GM18505 (cell line): Measurements from ENCODE around the gene RAB13.

ENCODE experiments used
- ATAC-seq: cut with Tn5 transposase; IDR thresholded peaks from one replicate; pipeline ENCODE4 v1.9.1; 2021; ENCODE audit not compliant: unreplicated experiment
- POLR2A ChIP-seq: IDR thresholded peaks from 4 replicates; pipeline ENCODE4 v1.6.1; 2011; ENCODE audit warnings: borderline replicate concordance; ENCODE audit not compliant: insufficient read depth, insufficient read length; ENCODE audit errors: extremely low read depth

The RAB13 gene

DNA sequence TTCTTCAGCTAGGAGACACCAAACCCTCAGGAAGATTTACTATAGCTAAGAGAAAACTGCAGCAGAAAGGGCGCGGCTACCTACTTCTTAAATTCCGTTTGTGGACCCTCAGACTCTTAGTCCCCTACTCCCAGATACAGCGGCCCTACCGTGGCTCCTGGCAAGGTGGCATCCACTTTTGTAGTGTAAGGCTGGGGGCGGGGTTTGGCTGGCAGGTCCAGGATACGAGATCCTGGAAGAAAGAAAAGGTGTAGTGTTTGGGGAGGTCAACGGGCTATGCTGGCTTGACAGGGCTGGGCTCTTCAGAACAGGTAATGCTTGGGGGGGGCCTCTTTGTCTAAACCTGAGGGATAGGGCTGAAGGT, 18.2 kb downstream of the RAB13 start:
- no peak for ATAC-seq
- no peak for TF ChIP-seq POLR2A

DNA sequence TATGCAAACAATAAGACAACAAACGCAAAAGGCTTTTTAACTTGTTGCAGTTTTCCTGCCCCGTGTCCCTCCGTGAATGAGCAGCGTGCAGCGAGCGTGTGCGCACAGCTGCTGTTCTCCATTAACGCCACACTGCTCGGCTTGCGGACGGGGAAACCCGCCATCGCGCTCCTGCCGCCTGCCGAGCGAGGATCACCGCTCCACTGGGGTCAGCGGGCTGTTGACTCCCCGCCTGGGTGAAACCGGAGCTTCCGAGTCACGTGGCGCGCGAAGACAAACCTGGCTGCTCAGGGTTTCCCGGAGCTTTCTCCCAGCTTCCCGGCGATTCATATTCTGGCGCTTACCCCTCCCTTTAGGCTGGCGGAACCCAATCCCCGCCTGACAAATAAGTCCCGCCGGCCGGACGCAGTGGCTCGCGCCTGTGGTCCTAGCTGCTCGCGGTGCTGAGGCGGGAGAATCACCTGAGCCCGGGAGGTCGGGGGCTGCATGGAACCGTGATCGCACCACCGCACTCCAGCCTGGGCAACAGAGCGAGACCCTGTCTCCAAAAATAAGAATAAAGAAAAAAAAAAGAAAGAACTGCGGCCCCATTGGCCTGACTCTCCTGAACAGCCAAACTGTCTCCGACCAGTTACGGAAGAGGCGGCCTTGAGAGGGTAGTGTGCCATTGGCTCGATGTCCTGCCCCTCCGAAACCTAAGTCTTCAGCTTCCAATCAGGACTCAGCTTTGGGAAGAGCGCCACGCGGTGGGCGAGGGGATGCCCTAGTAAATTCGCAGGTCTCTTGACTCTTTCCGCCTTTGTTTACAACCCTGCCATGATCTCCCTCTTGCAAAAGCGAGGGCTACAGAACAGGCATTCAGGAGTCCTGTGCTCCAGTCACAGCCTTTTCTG, 18.8 kb downstream of the RAB13 start, which contains the start of gene CREB3L4:
Gene CREB3L4 (plus strand): TSS at position 796 of the 893 bp plus-strand sequence. CDS start 624 bp downstream, outside the sequence.
- peak; percentile 84 for TF ChIP-seq POLR2A

DNA sequence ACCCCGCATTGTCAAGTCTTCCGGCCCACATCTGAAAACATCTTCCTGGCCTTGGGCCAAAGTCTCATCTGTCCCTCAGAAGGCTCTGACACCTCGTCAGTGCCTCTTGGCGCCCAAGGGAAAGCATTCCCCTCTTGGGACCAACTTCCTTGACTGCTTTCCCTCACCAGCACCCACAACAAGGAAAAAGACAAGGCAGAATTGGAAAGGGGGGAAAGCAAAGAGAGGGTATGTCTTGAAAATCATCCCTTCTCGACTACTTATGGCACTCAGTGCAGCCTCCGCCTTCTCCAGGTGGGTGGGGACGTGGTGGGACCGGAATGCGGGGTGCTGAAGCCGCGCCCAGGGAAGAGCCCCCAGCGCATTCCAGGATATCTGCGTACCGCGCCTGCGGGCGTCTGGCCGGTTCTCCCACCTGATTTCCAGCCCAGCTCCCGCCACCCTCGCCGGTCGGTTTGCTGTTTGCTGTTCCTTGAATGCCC, 22.2 kb downstream of the RAB13 start:
- TF ChIP-seq POLR2A: peak; percentile 6
- ATAC-seq: no peak

More for the DNA sequence above, 18.8 kb downstream of the RAB13 start, which contains the start of gene CREB3L4:
- peak; percentile 59 for ATAC-seq

DNA sequence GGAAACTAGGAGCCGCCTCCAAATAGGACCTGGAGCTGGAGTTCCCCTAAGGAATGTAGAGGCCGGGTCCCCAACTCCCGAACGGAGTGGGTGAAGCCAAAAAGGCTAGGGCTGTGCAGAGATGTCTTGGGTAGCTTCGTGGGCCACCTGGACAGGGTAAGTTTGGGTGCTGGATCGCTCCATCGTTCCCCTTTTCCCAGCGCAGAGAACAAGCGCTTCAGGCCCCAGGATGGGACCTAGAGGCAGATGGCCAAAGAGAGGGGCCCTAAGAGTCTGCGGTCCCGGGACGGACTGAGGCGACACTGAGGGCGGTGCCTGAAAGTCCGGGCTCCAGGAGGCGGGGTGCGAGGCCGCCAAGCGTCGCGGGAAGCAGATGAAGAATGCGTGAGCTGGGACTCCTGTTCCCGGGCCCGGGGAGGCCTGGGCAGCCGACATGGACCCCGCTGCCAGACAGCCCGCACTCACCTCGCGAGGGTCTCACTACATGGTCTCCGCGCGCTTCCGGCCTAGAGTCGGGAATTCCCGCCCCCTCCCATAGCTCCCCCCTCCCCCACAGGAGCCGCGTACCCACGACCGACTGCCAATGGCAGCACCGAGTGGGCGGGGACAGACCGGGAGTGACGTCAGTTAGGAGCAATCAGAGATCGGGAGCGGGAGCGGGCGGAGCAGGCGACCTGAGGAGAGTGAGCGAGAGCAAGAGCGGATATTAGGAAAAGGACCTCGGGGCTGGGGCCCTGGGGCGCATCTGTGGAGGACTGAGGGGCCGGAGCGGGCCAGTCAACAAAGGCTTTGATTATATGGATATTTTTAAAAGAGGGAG, 22.9 kb downstream of the RAB13 start, which contains the start of gene SLC39A1:
Gene SLC39A1 (minus strand): TSS at position 508 of the 820 bp plus-strand sequence. CDS start 822 bp downstream, outside the sequence.
- TF ChIP-seq POLR2A: peak; percentile 73
- ATAC-seq: peak; percentile 43

DNA sequence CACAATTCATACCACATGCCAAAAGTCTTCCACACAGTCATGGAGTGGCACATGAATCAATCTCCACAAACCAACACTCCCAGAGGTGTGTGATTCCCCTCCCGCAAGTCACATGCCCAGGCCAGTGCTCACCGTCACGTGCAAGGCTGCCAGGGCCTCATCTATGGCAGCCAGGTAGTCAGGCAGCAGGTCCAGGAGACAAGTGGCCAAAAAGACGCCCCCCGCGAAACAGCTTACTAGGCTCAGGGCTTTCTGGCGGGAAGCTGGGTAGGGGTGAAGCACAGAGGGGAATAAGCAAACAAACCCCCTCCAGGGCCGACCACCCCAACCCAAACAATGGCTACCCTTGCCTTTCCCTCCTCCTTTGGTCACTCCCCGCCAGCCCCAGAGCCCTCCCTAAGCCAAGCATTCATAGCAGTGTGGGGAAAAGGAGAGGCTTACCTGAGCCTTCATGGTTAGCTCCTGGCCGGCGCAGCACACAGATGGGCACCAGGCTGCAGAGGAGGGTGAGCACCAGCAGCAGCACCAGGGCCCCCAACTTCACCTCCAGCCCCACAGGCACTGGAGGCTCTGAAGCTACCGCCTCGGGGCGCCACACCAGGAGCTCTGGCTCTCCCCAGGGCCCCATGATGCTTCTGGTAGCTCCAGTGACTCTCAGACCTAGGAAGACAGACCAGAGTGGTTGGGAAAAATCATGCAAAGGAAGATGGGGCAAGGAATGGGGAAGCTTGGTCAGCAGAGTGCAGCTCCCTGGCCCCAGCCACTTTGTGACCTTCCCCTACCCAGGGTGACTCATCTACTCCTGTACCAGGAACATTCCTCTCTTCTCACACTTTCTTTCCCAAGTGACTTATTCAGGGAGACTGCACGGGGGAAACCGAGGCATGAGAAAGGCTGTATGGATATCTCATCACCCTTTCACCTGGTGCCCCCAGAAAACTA, 23.8 kb downstream of the RAB13 start:
- ATAC-seq: no peak
- peak; percentile 25 for TF ChIP-seq POLR2A

DNA sequence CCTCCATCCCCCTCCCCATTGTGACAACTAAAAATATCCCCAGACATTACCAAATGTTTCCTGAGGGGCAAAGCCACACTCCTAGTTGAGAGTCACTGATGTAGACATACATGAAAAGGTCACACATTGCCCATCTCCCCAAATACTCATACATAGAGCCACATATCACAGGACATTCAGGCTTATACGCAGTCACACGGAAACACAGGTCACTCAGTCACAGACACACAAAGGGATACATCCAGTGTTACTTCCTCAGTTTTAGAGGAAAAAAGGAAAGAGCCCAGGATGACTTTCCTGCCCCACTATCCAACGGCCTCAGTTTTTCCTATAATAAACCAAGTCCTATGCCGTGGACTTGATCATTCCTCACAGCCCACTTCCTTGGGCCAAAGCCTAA, 24.7 kb downstream of the RAB13 start:
- no peak for TF ChIP-seq POLR2A
- ATAC-seq: no peak

DNA sequence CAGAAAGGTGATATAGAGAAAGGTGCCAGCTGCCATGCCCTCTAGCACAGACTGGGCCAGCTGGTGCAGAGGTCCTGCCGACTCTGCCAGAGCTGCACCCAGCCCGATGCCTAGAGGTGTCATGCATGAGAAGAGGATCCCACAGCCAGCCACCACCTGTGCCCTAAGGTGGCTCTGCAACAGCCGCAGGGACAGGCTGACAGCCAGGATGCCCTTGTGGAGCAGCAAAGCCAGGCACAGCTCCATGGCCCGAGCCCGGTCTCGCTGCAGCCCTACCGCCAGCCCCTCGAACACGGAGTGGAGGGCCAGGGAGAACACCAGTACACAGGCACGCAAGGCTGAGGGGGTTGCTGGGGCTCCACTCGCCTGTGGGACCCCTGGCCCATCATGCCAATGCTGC, 25.9 kb downstream of the RAB13 start:
- no peak for TF ChIP-seq POLR2A
- ATAC-seq: no peak

DNA sequence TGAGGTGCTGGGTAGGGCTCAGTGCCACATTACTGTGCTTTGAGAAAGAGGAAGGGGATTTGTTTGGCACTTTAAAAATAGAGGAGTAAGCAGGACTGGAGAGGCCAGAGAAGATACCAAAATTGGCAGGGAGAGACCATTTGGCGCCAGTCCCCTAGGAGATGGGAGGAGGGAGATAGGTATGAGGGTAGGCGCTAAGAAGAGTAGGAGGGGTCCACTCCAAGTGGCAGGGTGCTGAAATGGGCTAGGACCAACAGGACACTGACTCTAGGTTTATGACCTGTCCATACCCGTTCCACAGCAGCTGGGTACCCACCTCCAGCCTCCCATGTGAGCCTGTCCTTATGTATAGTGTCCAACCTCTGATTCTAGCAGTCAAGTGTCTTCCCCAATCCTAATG, 26.7 kb downstream of the RAB13 start:
- ATAC-seq: no peak
- TF ChIP-seq POLR2A: no peak

DNA sequence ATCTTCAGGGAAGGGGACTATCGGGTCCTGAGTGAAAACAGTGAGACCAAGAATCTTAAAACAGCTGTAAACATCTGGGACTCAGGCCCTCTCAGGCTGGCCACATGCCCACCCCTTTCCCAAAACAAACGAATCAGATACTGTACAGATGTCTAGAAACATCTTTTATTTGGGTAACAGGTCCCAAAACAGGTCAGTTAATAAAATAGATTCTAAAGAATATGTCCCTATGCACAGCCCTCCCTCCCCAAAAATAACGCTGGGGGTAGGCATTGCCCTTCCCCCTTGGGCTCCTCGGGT, 27.2 kb downstream of the RAB13 start:
- no peak for TF ChIP-seq POLR2A
- no peak for ATAC-seq

DNA sequence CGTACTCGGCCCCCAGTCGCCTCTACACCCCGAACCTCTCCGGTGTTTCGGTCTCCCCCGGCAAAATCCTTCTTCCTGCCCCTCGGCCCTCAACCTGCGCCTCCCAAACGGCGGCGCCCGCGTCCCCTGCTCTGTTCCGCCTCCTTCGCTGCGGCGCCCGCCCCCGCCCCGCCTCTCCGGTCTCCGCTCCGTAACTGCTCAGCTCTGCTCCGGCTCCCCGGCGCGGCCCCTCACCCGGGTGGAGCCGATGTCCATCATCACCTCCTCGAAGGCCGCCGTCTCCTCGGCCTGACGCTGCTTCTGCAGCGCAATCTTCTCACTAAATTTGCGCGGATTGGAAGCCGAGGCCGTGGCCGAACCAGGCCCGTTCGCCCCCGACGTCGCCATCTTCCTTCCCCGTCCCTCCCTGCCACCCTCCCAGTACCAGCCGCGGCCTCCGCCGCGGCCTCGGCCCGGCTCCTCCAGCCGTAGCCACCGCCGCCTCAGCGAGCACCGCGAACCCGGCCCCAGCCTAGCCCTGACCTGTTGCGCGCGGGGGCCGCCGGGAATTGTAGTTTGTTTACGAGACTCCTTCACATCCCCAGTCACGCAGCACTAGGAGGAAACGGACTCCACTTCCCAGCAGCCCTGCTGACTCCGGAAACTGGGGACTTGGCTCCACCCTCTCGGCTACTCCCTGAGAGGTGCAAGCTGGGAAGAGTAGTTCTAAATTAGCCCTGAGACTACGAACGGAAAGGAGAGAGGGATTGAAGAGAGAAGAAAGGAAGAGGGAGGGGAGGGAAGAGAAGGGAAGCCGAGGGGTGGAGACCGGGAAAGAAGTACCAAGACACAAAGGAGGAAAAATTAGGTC, 27.8 kb downstream of the RAB13 start, which contains the start of gene CRTC2:
Gene CRTC2 (minus strand): TSS at position 502 of the 850 bp plus-strand sequence. CDS start 115 bp downstream, at position 387.
- peak; percentile 56 for TF ChIP-seq POLR2A
- peak; percentile 59 for ATAC-seq

DNA sequence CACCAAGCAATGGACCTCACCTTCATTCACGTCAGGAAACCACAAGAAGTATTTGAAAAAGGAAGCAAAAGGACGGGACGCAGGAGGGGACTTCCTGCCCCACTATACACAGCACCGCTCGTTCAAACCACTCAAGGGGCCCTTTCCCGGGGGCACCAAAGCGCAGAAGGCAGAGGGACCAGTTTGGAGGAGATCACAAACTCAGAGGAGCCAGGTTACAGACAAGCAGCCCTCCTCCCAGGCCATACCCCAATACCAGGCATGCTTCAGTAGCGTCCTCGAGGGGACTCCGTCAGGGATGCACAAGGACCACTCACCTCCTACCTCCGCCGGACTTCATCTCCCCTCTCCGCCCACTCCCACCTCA, 28.4 kb downstream of the RAB13 start:
- ATAC-seq: peak; percentile 6
- TF ChIP-seq POLR2A: peak; percentile 70
